DOHH2 (cell line): Measurements from ENCODE around the gene SEC14L1.

Source experiments
- H3F3A ChIP-seq: fragments of 200-600 bp; sonication (generic), shearing (Covaris generic); 2 replicates; pipeline ENCODE4 v1.6.0; 2016; ENCODE audit warnings: antibody characterized with exemption, mild to moderate bottlenecking; ENCODE audit not compliant: control insufficient read depth, insufficient read depth
- H3K27ac ChIP-seq: fragments of 200-600 bp; sonication (generic); 2 replicates; pipeline ENCODE4 v1.5.1; 2014; ENCODE audit warnings: low read depth, mild to moderate bottlenecking, low read length, moderate library complexity
- H3K27me3 ChIP-seq: fragments of 200-600 bp; sonication (generic); 2 replicates; pipeline ENCODE4 v1.6.1; 2014; ENCODE audit warnings: mild to moderate bottlenecking, low read length, mixed read lengths; ENCODE audit not compliant: control insufficient read depth
- H3K36me3 ChIP-seq: fragments of 200-600 bp; sonication (generic); 2 replicates; pipeline ENCODE4 v1.6.1; 2014; ENCODE audit warnings: mild to moderate bottlenecking, low read length, moderate library complexity, mixed read lengths; ENCODE audit not compliant: control insufficient read depth
- H3K4me1 ChIP-seq: fragments of 200-600 bp; sonication (generic); 2 replicates; pipeline ENCODE4 v1.6.1; 2014; ENCODE audit warnings: mild to moderate bottlenecking, low read length, mixed read lengths; ENCODE audit not compliant: control insufficient read depth
- H3K4me2 ChIP-seq: fragments of 200-600 bp; sonication (generic); 2 replicates; pipeline ENCODE4 v1.6.0; 2014; ENCODE audit warnings: mild to moderate bottlenecking, low read length, moderate library complexity
- H3K4me3 ChIP-seq: fragments of 200-600 bp; sonication (generic); 2 replicates; pipeline ENCODE4 v1.5.1; 2014; ENCODE audit warnings: mild to moderate bottlenecking, low read length, mixed read lengths
- H3K79me2 ChIP-seq: fragments of 200-600 bp; sonication (generic); 2 replicates; pipeline ENCODE4 v1.6.1; 2014; ENCODE audit warnings: mild to moderate bottlenecking, low read length, mixed read lengths; ENCODE audit not compliant: control insufficient read depth
- H3K9me2 ChIP-seq: fragments of 200-600 bp; sonication (generic); replicated peaks from 2 replicates; pipeline ENCODE4 v1.6.1; 2014; ENCODE audit warnings: mild to moderate bottlenecking, low read length, mixed read lengths; ENCODE audit not compliant: control insufficient read depth
- H3K9me3 ChIP-seq: fragments of 200-600 bp; sonication (generic); 2 replicates; pipeline ENCODE4 v1.6.1; 2014; ENCODE audit warnings: antibody characterized with exemption, low read length, mixed read lengths; ENCODE audit not compliant: control insufficient read depth, insufficient read depth
- H4K20me1 ChIP-seq: fragments of 200-600 bp; sonication (generic); 2 replicates; pipeline ENCODE4 v1.6.0; 2014; ENCODE audit warnings: low read depth, mild to moderate bottlenecking, antibody characterized with exemption, low read length, moderate library complexity; ENCODE audit not compliant: control insufficient read depth, insufficient read depth
- EZH2phosphoT487 ChIP-seq: fragments of 200-600 bp; sonication (generic); IDR thresholded peaks from 2 replicates; pipeline ENCODE4 v1.6.1; 2017; ENCODE audit warnings: borderline replicate concordance, mild to moderate bottlenecking, antibody characterized with exemption, low read length, moderate library complexity, mixed read lengths
- TF ChIP-seq, protein P1 (sequence below): fragments of 200-600 bp; sonication (generic); IDR thresholded peaks from one replicate; pipeline ENCODE4 v1.5.1; 2014; ENCODE audit warnings: antibody characterized with exemption, mild to moderate bottlenecking, low read depth, low read length; ENCODE audit not compliant: poor library complexity, severe bottlenecking

Gene SEC14L1

DNA sequence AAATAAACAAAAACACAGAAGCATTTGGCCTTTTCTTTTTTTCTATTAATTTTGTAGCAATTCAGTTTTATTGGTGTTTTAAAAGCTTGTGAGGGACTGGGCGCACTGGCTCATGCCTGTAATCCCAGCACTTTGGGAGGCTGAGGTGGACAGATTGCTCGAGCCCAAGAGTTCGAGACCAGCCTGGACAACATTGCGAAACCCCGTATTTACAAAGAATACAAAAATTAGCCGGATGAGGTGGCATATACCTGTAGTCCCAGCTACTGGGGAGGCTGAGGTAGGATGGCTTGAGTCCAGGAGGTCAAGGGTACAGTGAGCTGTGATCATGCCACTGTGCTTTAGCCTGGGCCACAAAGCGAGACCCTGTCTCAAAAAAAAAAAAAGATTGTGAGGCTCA lies 53.4 kb downstream of the SEC14L1 start:
- Histone ChIP-seq H3K4me1 (peaks cover 16% of the 10 kb centered on the region), H3F3A (peaks cover 10% of the 10 kb centered on the region; the same call in 1 of the 2 replicates), H3K9me3 (no peaks in the 10 kb centered on the region), H4K20me1 (0 out of 2 replicates have a peak, but pooled peaks cover 2% of the 10 kb centered on the region), H3K27me3 (no peaks in the 10 kb centered on the region), H3K36me3 (peaks cover 91% of the 10 kb centered on the region), H3K27ac (no peak overlapping the region), H3K4me3 (no peak overlapping the region), H3K4me2 (no peak overlapping the region), H3K79me2 (peaks cover 44% of the 10 kb centered on the region), H3K9me2 (no peaks in the 10 kb centered on the region)
- TF ChIP-seq, protein P1, sequence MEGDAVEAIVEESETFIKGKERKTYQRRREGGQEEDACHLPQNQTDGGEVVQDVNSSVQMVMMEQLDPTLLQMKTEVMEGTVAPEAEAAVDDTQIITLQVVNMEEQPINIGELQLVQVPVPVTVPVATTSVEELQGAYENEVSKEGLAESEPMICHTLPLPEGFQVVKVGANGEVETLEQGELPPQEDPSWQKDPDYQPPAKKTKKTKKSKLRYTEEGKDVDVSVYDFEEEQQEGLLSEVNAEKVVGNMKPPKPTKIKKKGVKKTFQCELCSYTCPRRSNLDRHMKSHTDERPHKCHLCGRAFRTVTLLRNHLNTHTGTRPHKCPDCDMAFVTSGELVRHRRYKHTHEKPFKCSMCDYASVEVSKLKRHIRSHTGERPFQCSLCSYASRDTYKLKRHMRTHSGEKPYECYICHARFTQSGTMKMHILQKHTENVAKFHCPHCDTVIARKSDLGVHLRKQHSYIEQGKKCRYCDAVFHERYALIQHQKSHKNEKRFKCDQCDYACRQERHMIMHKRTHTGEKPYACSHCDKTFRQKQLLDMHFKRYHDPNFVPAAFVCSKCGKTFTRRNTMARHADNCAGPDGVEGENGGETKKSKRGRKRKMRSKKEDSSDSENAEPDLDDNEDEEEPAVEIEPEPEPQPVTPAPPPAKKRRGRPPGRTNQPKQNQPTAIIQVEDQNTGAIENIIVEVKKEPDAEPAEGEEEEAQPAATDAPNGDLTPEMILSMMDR, result no peak
- no peak for TF ChIP-seq EZH2phosphoT487

DNA sequence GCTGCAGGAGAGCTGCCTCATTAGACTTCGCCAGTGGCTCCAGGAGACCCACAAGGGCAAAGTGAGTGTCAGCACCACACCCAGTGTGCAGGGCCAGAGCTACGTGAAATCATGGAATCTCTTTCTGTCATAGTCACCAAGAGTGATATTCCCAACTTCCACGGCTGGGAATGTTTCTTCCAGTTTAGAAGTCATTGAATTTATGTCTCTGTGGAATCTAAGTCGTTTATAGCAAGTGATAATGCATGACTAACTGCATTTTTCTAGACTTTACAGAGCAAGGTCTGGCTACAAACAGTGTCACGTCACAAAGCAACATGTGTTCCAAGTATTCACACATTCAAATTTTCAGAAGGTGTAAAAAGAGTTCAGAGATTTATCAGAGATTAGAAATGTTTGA lies 55.5 kb downstream of the SEC14L1 start:
- Histone ChIP-seq H3K9me2 (no peaks in the 10 kb centered on the region), H3F3A (0 out of 2 replicates have a peak, but pooled peaks cover 5% of the 10 kb centered on the region), H3K36me3 (peaks cover 95% of the 10 kb centered on the region), H3K27ac (no peak overlapping the region), H3K9me3 (no peaks in the 10 kb centered on the region), H3K4me1 (no peaks in the 10 kb centered on the region), H3K4me2 (no peak overlapping the region), H4K20me1 (no peaks in the 10 kb centered on the region), H3K4me3 (no peak overlapping the region), H3K79me2 (peaks cover 29% of the 10 kb centered on the region), H3K27me3 (no peaks in the 10 kb centered on the region)
- TF ChIP-seq, protein P1, result no peak
- no peak for TF ChIP-seq EZH2phosphoT487

DNA sequence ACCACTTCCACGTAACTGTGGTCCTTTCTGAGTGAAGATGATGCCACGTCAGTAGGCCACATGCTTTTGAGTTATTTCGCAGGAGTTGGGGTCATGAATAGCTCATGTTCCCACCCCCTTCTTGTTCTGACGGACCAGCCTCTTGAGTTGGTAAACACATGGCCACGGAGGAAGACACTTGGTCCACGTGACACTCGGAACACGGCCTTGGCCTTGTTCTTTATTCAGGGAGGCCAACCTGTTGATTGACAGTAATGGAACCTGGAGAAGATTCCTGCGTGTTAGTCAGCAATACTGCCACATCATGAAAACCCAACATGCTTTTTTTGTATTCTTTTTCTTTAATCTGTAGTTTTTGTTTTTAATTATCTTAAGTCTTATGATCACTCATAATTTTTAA lies 56.3 kb downstream of the SEC14L1 start:
- H3F3A ChIP-seq, result 0 out of 2 replicates have a peak, but pooled peaks cover 5% of the 10 kb centered on the region
- H3K4me1 ChIP-seq, result no peaks in the 10 kb centered on the region
- no peaks in the 10 kb centered on the region for H3K27me3 ChIP-seq
- no peak overlapping the region for H3K27ac ChIP-seq
- no peaks in the 10 kb centered on the region for H3K9me2 ChIP-seq
- H3K9me3 ChIP-seq, result no peaks in the 10 kb centered on the region
- TF ChIP-seq, protein P1, result no peak
- no peak for TF ChIP-seq EZH2phosphoT487
- no peak overlapping the region for H3K4me3 ChIP-seq
- H3K36me3 ChIP-seq, result peaks cover 95% of the 10 kb centered on the region
- H3K4me2 ChIP-seq, result no peak overlapping the region
- H4K20me1 ChIP-seq, result no peaks in the 10 kb centered on the region
- peaks cover 23% of the 10 kb centered on the region for H3K79me2 ChIP-seq
